HG03196 (cell line): ENCODE data around the gene TMEM214.
"Not testable (repeated sequence)": the region's sequence is repeated elsewhere in the genome, so short reads cannot be mapped to it uniquely, and the experiment has no call there.

Experiments used
- ATAC-seq: cut with Tn5 transposase; IDR thresholded peaks from one replicate; pipeline ENCODE4 v1.9.1; 2021; ENCODE audit not compliant: unreplicated experiment

Gene TMEM214

DNA sequence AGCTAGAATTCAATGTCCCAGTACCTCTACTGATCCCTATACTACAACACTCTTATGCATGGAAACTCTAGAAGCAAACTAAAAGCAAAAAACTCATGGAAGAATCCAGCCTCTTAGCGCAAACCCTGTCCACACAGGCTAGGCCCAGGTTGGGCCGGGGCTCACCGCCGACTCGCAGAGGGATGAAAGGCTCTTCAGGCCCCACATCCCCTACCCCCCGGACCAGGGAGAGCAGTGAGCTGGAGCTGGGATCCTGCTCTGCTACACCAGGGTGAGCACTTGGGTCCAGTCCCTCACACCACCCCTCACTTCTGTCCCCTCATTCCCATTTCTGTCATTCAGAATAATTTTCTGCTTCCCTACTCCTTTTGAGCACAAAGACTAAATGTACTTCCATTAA lies 36.7 kb downstream of the TMEM214 start:
- ATAC-seq = no peak

- ATAC-seq = no peak
These were observed 37.3 kb downstream of the TMEM214 start for GRCh38 chr2:27069961-27070618.

DNA sequence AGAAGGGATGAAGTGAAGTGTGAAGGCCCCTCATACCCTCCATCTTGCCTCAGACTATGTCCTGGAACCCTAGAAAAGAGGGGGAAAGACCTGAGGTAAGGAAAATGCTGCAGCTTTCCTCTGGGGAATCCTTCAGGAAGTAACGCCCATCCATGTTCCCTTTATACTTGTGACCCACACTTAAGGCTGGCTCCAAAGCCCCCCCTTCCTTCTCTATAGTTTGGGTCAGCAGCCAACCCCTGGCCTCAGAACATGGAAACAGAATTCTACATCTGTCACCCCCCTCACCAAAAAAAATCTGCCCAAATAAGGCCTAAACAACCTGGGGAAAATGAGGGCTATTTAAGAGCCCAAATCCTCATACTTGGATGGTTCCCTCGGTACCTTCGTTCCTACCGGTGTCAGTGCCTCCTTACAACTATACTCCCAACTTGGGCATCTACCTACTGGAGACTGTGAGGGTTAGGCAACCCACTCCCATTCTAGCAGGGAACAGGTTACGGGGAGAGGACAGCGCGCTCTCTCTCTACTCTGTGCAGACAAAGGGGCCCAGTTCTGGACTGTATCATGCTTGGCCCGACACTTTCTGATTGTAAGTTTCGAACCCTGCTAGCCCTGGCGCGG lies 38.0 kb downstream of the TMEM214 start:
- peak; percentile 4 for ATAC-seq

GRCh38 chr2:27071277-27071989 lies 38.7 kb downstream of the TMEM214 start, which contains the start of gene OST4:
TSS of gene OST4 (minus strand) at chr2:27071654.
- peak; percentile 85 for ATAC-seq

GRCh38 chr2:27071990-27072830 lies 39.4 kb downstream of the TMEM214 start:
- ATAC-seq = peak; percentile 5

GRCh38 chr2:27072920-27073319 lies 40.2 kb downstream of the TMEM214 start:
- no peak for ATAC-seq

DNA sequence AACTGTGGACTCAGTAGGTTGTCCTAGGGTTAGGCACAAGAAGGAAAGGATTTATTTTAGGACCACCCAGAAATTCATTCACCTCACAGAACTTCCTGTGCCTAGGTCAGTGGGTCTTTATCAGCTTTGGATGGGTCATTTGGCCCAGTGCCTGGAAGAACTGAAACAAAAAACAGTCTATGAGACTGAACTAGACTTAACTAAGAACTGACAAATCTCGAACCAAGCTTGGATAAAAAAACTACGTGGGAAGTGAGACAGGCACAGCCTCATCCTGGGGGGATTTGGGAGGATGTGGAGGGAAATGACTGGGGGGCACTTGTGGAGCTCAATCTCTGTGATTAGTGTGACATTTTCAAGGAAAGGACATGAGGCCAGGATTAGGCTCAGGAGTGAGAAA lies 41.0 kb downstream of the TMEM214 start:
- ATAC-seq = no peak

- ATAC-seq = no peak
These were observed 42.2 kb downstream of the TMEM214 start for GRCh38 chr2:27074738-27075565.

DNA sequence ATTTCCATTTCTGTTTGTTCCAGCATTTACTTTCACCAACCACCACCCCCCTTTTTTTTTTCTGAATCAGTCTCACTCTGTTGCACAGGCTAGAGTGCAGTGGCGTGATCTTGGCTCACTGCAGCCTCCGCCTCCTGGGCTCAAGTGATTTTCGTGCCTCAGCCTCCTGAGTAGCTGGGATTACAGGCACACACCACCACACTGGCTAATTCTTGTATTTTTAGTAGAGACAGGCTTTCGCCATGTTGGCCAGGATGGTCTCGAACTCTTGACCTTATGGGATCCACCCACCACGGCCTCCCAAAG lies 42.8 kb downstream of the TMEM214 start:
- ATAC-seq = not testable (repeated sequence)

- no peak for ATAC-seq
These were observed 43.6 kb downstream of the TMEM214 start for GRCh38 chr2:27076323-27076722.

- no peak for ATAC-seq
These were observed 44.5 kb downstream of the TMEM214 start for GRCh38 chr2:27077231-27077630.

GRCh38 chr2:27078267-27079194 lies 45.8 kb downstream of the TMEM214 start, which contains the start of gene EMILIN1:
TSS of gene EMILIN1 (plus strand) at chr2:27078615. CDS start at chr2:27079066, 451 bp downstream.
- ATAC-seq = no peak

GRCh38 chr2:27079233-27080139 lies 46.7 kb downstream of the TMEM214 start:
- no peak for ATAC-seq

GRCh38 chr2:27080140-27080469 lies 47.3 kb downstream of the TMEM214 start:
- ATAC-seq = no peak

GRCh38 chr2:27080603-27080936 lies 47.8 kb downstream of the TMEM214 start:
- ATAC-seq = no peak

DNA sequence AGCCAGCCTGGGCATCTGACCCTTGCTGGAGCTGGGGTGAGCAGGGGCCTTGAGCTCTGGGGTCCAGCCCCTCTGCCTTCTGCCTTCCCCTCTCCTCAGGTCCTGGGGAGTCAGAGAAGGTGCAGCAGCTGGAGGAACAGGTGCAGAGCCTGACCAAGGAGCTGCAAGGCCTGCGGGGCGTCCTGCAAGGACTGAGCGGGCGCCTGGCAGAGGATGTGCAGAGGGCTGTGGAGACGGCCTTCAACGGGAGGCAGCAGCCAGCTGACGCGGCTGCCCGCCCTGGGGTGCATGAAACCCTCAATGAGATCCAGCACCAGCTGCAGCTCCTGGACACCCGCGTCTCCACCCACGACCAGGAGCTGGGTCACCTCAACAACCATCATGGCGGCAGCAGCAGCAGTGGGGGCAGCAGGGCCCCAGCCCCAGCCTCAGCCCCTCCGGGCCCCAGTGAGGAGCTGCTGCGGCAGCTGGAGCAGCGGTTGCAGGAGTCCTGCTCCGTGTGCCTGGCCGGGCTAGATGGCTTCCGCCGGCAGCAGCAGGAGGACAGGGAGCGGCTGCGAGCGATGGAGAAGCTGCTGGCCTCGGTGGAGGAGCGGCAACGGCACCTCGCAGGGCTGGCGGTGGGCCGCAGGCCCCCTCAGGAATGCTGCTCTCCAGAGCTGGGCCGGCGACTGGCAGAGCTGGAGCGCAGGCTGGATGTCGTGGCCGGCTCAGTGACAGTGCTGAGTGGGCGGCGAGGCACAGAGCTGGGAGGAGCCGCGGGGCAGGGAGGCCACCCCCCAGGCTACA lies 49.4 kb downstream of the TMEM214 start:
- no peak for ATAC-seq

DNA sequence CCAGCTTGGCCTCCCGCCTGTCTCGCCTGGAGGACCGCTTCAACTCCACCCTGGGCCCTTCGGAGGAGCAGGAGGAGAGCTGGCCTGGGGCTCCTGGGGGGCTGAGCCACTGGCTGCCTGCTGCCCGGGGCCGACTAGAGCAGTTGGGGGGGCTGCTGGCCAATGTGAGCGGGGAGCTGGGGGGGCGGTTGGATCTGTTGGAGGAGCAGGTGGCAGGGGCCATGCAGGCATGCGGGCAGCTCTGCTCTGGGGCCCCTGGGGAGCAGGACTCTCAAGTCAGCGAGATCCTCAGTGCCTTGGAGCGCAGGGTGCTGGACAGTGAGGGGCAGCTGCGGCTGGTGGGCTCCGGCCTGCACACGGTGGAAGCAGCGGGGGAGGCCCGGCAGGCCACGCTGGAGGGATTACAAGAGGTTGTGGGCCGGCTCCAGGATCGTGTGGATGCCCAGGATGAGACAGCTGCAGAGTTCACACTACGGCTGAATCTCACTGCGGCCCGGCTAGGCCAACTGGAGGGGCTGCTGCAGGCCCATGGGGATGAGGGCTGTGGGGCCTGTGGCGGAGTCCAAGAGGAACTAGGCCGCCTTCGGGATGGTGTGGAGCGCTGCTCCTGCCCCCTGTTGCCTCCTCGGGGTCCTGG lies 50.1 kb downstream of the TMEM214 start:
- ATAC-seq = no peak
